ENCODE data around the gene HSD3B2.
"Not testable (repeated sequence)": the region's sequence is repeated elsewhere in the genome, so short reads cannot be mapped to it uniquely, and the experiment has no call there.

HSD3B2 gene

DNA sequence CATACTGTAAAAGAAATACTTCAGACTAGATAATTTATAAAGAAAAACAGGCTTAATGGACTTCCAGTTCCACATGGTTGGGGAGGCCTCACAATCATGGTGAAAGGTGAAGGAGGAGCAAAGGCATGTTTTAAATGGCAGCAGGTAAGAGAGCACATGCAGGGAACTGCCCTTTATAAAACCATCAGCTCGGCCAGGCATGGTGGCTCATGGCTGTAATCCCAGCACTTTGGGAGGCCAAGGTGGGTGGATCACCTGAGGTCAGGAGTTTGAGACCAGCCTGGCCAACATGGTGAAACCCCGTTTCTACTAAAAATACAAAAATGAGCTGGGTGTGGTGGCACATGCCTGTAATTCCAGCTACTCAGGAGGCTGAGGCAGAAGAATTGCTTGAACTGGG lies 37.4 kb upstream of the HSD3B2 start:
- not testable (repeated sequence) for H3K27ac ChIP-seq (ENCODE audit: low read length); H3K4me1 ChIP-seq (ENCODE audit: insufficient read depth, low read length); H3K9me3 ChIP-seq (ENCODE audit: insufficient read depth, low read depth, low read length); H3K9ac ChIP-seq (ENCODE audit: low read depth, low read length); H3K4me3 ChIP-seq (ENCODE audit: low read length); H3K27me3 ChIP-seq (ENCODE audit: insufficient read depth, low read length); H3K36me3 ChIP-seq (ENCODE audit: insufficient read depth, low read depth, low read length)

DNA sequence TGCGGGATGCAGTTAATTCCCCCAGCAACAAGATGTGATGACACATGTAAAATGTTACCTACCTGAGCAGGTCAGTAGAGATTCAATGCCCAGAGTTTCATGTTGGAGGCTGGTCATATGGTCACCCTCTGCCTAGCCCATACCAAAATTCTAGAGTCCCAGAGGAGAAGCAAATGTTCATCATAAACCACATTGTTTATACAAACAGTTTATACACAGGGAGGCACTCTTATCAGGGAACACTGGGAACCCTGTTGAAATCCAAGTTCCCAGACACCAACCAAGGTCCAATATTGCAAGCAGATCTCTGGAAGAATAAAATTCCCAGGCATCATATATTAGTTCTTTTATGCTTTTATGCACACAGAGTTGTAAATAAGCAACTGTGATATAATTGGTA lies 35.8 kb upstream of the HSD3B2 start:
- no peak overlapping the region for H3K9ac ChIP-seq (ENCODE audit: low read depth, low read length)
- no peak overlapping the region for H3K27ac ChIP-seq (ENCODE audit: low read length)
- H3K4me1 ChIP-seq (ENCODE audit: insufficient read depth, low read length) = no peaks in the 10 kb centered on the region
- H3K4me3 ChIP-seq (ENCODE audit: low read length) = no peak overlapping the region
- H3K36me3 ChIP-seq (ENCODE audit: insufficient read depth, low read depth, low read length) = no peaks in the 10 kb centered on the region
- H3K27me3 ChIP-seq (ENCODE audit: insufficient read depth, low read length) = no peaks in the 10 kb centered on the region
- H3K9me3 ChIP-seq (ENCODE audit: insufficient read depth, low read depth, low read length) = no peaks in the 10 kb centered on the region

DNA sequence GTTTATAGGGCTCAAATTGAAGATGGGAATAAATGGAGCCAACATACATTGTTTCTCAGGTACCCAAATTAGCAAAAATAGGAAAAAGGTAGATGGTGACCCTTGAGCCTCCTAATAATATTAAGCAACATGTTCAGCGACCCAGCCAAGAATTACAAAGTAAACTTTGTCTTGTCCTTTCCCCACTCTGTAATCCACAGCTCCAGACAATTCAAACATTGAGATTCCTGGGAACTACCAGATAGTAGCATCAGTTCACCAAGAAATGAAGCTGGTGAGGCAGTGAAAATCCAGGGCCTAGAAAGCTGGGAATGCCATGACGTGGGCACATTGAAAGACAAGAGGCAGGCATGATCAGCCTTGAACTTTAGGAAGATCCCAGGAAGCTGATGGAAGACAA lies 34.6 kb upstream of the HSD3B2 start:
- H3K36me3 ChIP-seq (ENCODE audit: insufficient read depth, low read depth, low read length) = no peaks in the 10 kb centered on the region
- no peaks in the 10 kb centered on the region for H3K27me3 ChIP-seq (ENCODE audit: insufficient read depth, low read length)
- H3K9ac ChIP-seq (ENCODE audit: low read depth, low read length) = no peak overlapping the region
- no peaks in the 10 kb centered on the region for H3K9me3 ChIP-seq (ENCODE audit: insufficient read depth, low read depth, low read length)
- H3K27ac ChIP-seq (ENCODE audit: low read length) = no peak overlapping the region
- no peak overlapping the region for H3K4me3 ChIP-seq (ENCODE audit: low read length)
- H3K4me1 ChIP-seq (ENCODE audit: insufficient read depth, low read length) = no peaks in the 10 kb centered on the region

DNA sequence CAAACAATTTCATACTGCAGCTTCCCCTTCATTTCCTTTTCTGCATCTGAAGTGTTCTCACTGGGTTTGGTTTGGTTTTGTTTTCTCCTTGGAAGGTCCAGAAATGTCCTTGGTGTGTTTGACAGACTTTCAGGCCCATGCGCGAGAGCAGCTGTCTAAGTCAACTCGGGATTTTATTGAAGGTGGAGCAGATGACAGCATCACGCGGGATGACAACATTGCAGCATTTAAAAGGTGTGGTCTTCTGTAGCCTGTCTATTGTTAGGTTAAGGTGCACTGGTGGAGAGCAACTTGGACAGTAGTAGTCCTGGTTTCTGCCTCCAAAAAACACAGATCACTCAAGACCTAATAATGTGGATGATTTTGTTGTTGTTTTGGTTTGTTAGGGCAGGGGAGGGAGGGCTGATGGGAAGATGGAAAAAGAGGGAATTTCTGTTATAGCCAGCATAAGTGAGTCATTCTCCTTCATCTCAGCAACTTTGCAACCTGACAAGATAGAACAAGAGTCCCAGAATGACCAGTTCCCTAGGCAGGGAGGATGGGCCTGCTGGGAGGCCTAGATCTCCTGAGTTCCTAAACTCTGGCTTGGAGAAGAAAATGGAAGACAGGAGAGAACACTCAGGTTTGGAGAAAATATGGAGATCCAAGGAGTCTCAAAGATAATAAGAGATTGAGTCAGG lies 33.8 kb upstream of the HSD3B2 start:
- H3K4me3 ChIP-seq (ENCODE audit: low read length) = no peak overlapping the region
- no peak overlapping the region for H3K9ac ChIP-seq (ENCODE audit: low read depth, low read length)
- H3K27me3 ChIP-seq (ENCODE audit: insufficient read depth, low read length) = no peaks in the 10 kb centered on the region
- no peak overlapping the region for H3K27ac ChIP-seq (ENCODE audit: low read length)
- no peaks in the 10 kb centered on the region for H3K4me1 ChIP-seq (ENCODE audit: insufficient read depth, low read length)
- H3K9me3 ChIP-seq (ENCODE audit: insufficient read depth, low read depth, low read length) = no peaks in the 10 kb centered on the region
- H3K36me3 ChIP-seq (ENCODE audit: insufficient read depth, low read depth, low read length) = no peaks in the 10 kb centered on the region

DNA sequence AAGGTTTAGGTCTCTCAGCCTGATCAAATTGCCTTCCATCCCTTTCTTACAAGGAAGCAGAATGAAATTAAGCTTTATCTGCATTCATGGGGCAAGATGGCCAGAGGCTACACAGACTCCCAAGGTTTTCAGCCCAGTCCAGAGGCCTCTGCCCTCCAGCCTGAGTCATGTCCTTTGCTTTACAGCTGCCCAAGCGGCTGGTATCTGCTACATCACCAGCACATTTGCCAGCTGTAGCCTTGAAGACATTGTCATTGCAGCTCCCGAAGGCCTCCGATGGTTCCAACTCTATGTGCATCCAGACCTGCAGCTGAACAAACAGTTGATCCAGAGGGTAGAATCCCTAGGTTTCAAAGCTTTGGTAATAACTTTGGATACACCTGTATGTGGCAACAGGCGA lies 30.4 kb upstream of the HSD3B2 start:
- no peaks in the 10 kb centered on the region for H3K36me3 ChIP-seq (ENCODE audit: insufficient read depth, low read depth, low read length)
- H3K27ac ChIP-seq (ENCODE audit: low read length) = no peak overlapping the region
- no peaks in the 10 kb centered on the region for H3K9me3 ChIP-seq (ENCODE audit: insufficient read depth, low read depth, low read length)
- H3K4me1 ChIP-seq (ENCODE audit: insufficient read depth, low read length) = peaks cover 11% of the 10 kb centered on the region
- H3K27me3 ChIP-seq (ENCODE audit: insufficient read depth, low read length) = no peaks in the 10 kb centered on the region
- no peak overlapping the region for H3K9ac ChIP-seq (ENCODE audit: low read depth, low read length)
- no peak overlapping the region for H3K4me3 ChIP-seq (ENCODE audit: low read length)

DNA sequence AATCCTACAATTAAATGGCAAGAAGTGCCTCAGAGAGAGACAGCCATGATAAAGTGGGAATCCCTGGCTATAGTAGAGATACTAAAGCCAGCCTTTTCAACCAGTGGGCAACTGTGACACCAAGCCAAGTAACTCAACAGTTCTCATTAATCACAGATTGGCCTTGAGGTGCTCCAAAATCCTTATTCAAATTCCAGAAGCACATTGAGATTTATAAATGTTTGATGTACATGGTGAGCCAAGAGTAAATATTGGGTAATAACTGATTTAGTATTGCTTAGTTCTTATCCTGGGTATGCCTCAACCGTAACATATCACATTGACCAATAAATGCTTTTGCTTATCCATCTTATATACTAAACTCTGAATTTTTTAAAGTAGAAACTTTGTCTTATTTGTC lies 29.3 kb upstream of the HSD3B2 start:
- Histone ChIP-seq H3K4me3 (ENCODE audit: low read length) (no peak overlapping the region), H3K36me3 (ENCODE audit: insufficient read depth, low read depth, low read length) (no peaks in the 10 kb centered on the region), H3K9ac (ENCODE audit: low read depth, low read length) (no peak overlapping the region), H3K9me3 (ENCODE audit: insufficient read depth, low read depth, low read length) (no peaks in the 10 kb centered on the region), H3K4me1 (ENCODE audit: insufficient read depth, low read length) (peaks cover 11% of the 10 kb centered on the region), H3K27me3 (ENCODE audit: insufficient read depth, low read length) (no peaks in the 10 kb centered on the region), H3K27ac (ENCODE audit: low read length) (no peak overlapping the region)

DNA sequence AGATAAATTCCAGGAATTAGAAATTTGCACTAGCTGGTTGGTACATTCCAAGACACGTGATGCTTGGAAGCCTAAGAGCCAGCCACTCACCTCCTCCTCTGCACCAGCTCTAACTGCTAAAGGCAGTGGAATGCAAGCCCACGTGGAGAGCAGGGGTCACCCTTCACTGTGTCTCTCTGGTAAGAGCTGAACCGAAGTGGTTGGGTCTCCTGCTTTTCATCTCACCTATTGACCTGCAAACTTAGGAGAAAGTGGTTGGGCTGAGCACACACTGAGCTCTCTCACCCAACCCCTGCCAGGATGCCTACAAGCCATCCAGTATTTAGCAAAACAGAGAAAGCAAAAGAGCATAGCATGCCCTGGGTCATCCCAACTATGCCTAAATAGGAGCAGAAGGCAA lies 27.1 kb upstream of the HSD3B2 start:
- no peaks in the 10 kb centered on the region for H3K27me3 ChIP-seq (ENCODE audit: insufficient read depth, low read length)
- no peaks in the 10 kb centered on the region for H3K36me3 ChIP-seq (ENCODE audit: insufficient read depth, low read depth, low read length)
- no peak overlapping the region for H3K27ac ChIP-seq (ENCODE audit: low read length)
- H3K9me3 ChIP-seq (ENCODE audit: insufficient read depth, low read depth, low read length) = no peaks in the 10 kb centered on the region
- H3K4me1 ChIP-seq (ENCODE audit: insufficient read depth, low read length) = peaks cover 11% of the 10 kb centered on the region
- no peak overlapping the region for H3K9ac ChIP-seq (ENCODE audit: low read depth, low read length)
- no peak overlapping the region for H3K4me3 ChIP-seq (ENCODE audit: low read length)

DNA sequence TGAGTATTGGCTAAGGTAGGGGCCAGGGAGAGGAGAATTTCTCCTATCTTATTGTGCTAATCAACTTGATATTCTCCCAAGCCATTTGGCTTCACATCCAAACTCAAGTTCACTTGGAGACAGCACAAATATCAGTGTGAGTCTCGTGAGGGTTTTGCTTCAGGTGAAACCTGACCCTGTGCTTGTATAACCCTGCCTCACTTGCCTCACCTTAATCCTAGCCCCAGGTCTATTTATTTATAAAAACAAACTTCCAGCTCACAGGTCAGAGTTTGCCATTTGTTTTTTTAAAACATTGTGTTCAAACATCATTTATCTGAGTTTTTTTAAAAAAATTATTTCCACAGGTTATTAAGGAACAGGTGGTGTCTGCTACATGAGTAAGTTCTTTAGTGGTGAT lies 26.5 kb upstream of the HSD3B2 start:
- Histone ChIP-seq H3K9ac (ENCODE audit: low read depth, low read length) (no peak overlapping the region), H3K4me3 (ENCODE audit: low read length) (no peak overlapping the region), H3K4me1 (ENCODE audit: insufficient read depth, low read length) (peaks cover 11% of the 10 kb centered on the region), H3K9me3 (ENCODE audit: insufficient read depth, low read depth, low read length) (no peaks in the 10 kb centered on the region), H3K27ac (ENCODE audit: low read length) (no peak overlapping the region), H3K36me3 (ENCODE audit: insufficient read depth, low read depth, low read length) (no peaks in the 10 kb centered on the region), H3K27me3 (ENCODE audit: insufficient read depth, low read length) (no peaks in the 10 kb centered on the region)

DNA sequence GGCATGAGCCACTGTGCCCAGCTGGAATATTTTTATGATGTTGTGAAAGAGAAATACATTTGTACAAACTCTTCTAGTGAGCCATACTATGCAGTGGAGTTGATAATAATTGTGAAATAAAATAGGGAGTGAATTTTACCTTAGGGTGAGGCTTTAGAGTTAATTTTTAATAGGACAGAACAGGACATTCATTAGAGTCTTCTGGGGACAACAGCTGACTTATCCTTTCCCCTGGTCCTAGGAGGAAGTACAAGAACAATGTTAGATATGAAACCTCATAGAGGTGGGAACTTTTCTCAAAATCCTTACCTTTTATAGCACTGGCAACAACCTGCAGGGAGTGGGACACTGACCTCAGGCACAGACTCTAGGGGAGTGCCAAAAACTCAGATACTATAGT lies 24.4 kb upstream of the HSD3B2 start:
- Histone ChIP-seq H3K4me1 (ENCODE audit: insufficient read depth, low read length) (peaks cover 11% of the 10 kb centered on the region), H3K9ac (ENCODE audit: low read depth, low read length) (no peak overlapping the region), H3K9me3 (ENCODE audit: insufficient read depth, low read depth, low read length) (no peaks in the 10 kb centered on the region), H3K27ac (ENCODE audit: low read length) (no peak overlapping the region), H3K36me3 (ENCODE audit: insufficient read depth, low read depth, low read length) (no peaks in the 10 kb centered on the region), H3K27me3 (ENCODE audit: insufficient read depth, low read length) (no peaks in the 10 kb centered on the region), H3K4me3 (ENCODE audit: low read length) (no peak overlapping the region)

DNA sequence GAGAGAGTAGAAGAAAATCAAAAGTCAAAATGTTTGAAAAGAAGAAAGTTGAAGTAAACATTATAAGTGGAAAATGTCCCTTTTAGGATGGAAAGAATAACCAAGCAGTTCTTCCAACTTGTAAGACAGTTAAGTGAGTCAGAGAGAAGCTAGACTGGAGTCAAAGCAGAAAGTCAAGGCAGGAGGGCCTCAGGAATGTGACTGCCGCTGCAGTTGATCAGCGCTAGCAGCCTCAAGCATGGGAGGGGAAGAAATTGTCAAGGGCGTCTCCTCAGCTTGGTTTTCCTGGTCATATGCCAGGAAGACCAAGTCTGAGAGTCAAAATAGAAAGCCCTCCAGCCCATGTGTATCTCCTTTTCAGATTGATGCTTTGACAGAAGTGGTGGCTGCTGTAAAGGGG lies 23.2 kb upstream of the HSD3B2 start:
- Histone ChIP-seq H3K9ac (ENCODE audit: low read depth, low read length) (no peak overlapping the region), H3K27me3 (ENCODE audit: insufficient read depth, low read length) (no peaks in the 10 kb centered on the region), H3K36me3 (ENCODE audit: insufficient read depth, low read depth, low read length) (no peaks in the 10 kb centered on the region), H3K27ac (ENCODE audit: low read length) (no peak overlapping the region), H3K4me1 (ENCODE audit: insufficient read depth, low read length) (peaks cover 11% of the 10 kb centered on the region), H3K4me3 (ENCODE audit: low read length) (no peak overlapping the region), H3K9me3 (ENCODE audit: insufficient read depth, low read depth, low read length) (no peaks in the 10 kb centered on the region)

DNA sequence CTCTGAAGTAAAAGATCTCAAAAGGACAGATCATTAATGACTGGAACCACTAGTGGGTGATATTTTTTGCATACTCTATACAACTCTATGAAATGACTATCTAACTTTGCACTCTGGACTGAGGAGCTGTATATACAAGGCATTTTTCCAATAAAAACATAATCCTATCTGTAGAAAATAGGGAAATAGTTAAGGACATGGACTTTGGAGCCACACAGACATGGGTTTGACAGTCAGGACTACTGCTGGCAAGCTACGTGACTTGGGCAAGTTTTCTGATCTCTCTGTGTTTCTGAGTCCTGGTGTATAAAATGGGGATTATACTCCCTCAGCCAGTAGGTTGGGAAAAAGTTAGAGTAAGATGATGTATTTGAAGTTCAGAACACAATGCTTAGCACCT lies 20.9 kb upstream of the HSD3B2 start:
- H3K36me3 ChIP-seq (ENCODE audit: insufficient read depth, low read depth, low read length) = no peaks in the 10 kb centered on the region
- no peaks in the 10 kb centered on the region for H3K27me3 ChIP-seq (ENCODE audit: insufficient read depth, low read length)
- no peak overlapping the region for H3K9ac ChIP-seq (ENCODE audit: low read depth, low read length)
- H3K9me3 ChIP-seq (ENCODE audit: insufficient read depth, low read depth, low read length) = no peaks in the 10 kb centered on the region
- no peak overlapping the region for H3K4me3 ChIP-seq (ENCODE audit: low read length)
- no peaks in the 10 kb centered on the region for H3K4me1 ChIP-seq (ENCODE audit: insufficient read depth, low read length)
- H3K27ac ChIP-seq (ENCODE audit: low read length) = no peak overlapping the region

DNA sequence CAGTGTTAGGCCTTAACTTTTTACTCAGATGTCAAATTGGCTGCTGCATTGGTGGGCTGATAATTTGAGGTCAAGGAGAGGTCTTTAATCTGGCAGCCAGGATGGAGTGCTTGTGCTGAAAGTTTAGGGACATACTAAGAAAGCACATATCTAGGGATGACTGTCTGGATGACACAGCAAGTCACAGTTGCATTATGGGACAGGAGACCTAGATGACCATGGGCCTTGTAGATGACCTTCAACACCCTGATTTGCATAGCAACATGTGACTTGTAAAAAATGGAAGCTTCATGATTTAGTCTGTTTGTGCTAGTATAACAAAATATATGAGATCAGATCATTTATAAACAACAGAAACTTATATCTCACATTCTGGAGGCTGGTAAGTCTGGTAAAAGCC lies 18.0 kb upstream of the HSD3B2 start:
- H3K36me3 ChIP-seq (ENCODE audit: insufficient read depth, low read depth, low read length) = no peaks in the 10 kb centered on the region

DNA sequence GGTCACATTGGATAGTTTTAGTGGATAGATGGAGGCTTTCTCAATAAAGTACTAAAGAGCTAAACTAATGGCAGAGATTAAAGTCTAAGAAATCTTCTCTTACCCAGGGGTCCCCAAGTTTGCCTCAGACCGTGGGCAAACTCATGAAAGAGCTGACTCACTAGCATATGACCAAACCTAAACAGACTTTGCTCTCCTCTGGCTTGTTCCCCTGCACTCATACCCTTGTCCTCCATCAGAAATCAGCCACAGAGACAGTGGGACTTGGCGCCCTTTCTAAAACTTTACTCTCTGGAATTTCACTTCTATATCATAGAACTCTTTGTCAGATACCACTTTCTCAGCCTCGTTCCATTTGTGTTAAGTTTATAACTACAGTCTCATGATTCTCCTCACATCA lies 17.0 kb upstream of the HSD3B2 start:
- Histone ChIP-seq H3K27me3 (ENCODE audit: insufficient read depth, low read length) (no peaks in the 10 kb centered on the region), H3K36me3 (ENCODE audit: insufficient read depth, low read depth, low read length) (no peaks in the 10 kb centered on the region), H3K4me1 (ENCODE audit: insufficient read depth, low read length) (no peaks in the 10 kb centered on the region), H3K9ac (ENCODE audit: low read depth, low read length) (no peak overlapping the region), H3K9me3 (ENCODE audit: insufficient read depth, low read depth, low read length) (no peaks in the 10 kb centered on the region), H3K4me3 (ENCODE audit: low read length) (no peak overlapping the region), H3K27ac (ENCODE audit: low read length) (no peak overlapping the region)

More for the DNA sequence above, 18.0 kb upstream of the HSD3B2 start:
- H3K9ac ChIP-seq (ENCODE audit: low read depth, low read length) = no peak overlapping the region
- no peak overlapping the region for H3K27ac ChIP-seq (ENCODE audit: low read length)
- H3K4me3 ChIP-seq (ENCODE audit: low read length) = no peak overlapping the region
- no peaks in the 10 kb centered on the region for H3K27me3 ChIP-seq (ENCODE audit: insufficient read depth, low read length)
- H3K4me1 ChIP-seq (ENCODE audit: insufficient read depth, low read length) = no peaks in the 10 kb centered on the region
- no peaks in the 10 kb centered on the region for H3K9me3 ChIP-seq (ENCODE audit: insufficient read depth, low read depth, low read length)

Data from iPS-20b (cell line).